Activated naive CD8-positive, alpha-beta T cell treated with anti-CD3 and anti-CD28 coated beads, Interleukin-2, amount 10 ng/mL, durations not matched to agents 7 days and 5 days (primary cell): ENCODE measurements around the gene GRK5. TPM values are rescaled to one million over a fixed set of nuclear protein-coding genes. Genes with fewer than 3 reads are reported as not detected.
A peak's percentile ranks its signal among the peaks of the same experiment; 100 is the strongest.

Experiments used
- ATAC-seq: fragments of 150-1000 bp; cut with Tn5 transposase; one replicate; pipeline ENCODE4 v1.10.0; 2021; ENCODE audit warnings: low read depth, moderate library complexity
- POLR2A ChIA-PET: fragments of 350-600 bp; sonication (Branson Sonifier 250); formaldehyde crosslinking; loops from one replicate; lab custom pipeline; 2021; ENCODE audit warnings: antibody characterized with exemption; lab: Charles Lee
- DNase-seq: peaks from one replicate; pipeline ENCODE4 v3.0.0; 2021
- H3K27ac Mint-ChIP-seq: one replicate; pipeline ENCODE4 v1.8.0; 2022; ENCODE audit warnings: mild to moderate bottlenecking, mixed read lengths
- H3K27me3 Mint-ChIP-seq: one replicate; pipeline ENCODE4 v1.8.0; 2022; ENCODE audit warnings: mild to moderate bottlenecking, moderate library complexity, mixed read lengths
- H3K36me3 Mint-ChIP-seq: one replicate; pipeline ENCODE4 v1.8.0; 2021; ENCODE audit warnings: mild to moderate bottlenecking, mixed read lengths
- H3K4me1 Mint-ChIP-seq: one replicate; pipeline ENCODE4 v1.8.0; 2021; ENCODE audit warnings: mixed read lengths
- H3K4me3 Mint-ChIP-seq: one replicate; pipeline ENCODE4 v1.8.0; 2022; ENCODE audit warnings: mild to moderate bottlenecking, moderate library complexity, mixed read lengths
- H3K9me3 Mint-ChIP-seq: one replicate; pipeline ENCODE4 v1.8.0; 2021; ENCODE audit warnings: mixed read lengths
- total RNA-seq, 2 experiments: library from RNA; stranded (reverse); gene quantifications; one replicate each; pipeline ENCODE4 v1.2.3, GENCODE V29; 2021

The GRK5 gene
- total RNA-seq, 2 experiments from 2014 or later = 19.6 to 21.8 TPM

- Mint-ChIP-seq H3K4me1 (peaks cover 14% of the 10 kb centered on the region), H3K36me3 (peaks cover 3% of the 10 kb centered on the region), H3K27ac (no peak overlapping the region), H3K27me3 (no peaks in the 10 kb centered on the region), H3K9me3 (no peaks in the 10 kb centered on the region), H3K4me3 (no peak overlapping the region)
- POLR2A ChIA-PET = no interaction called here
- DNase-seq (no peak), ATAC-seq (no peak)
These were observed 275.6 kb downstream of the GRK5 start for GRCh38 chr10:119483001-119483400.

- Mint-ChIP-seq H3K9me3 (no peaks in the 10 kb centered on the region), H3K27ac (no peak overlapping the region), H3K4me3 (no peak overlapping the region), H3K36me3 (peaks cover 3% of the 10 kb centered on the region), H3K27me3 (no peaks in the 10 kb centered on the region), H3K4me1 (peaks cover 9% of the 10 kb centered on the region)
- no peak for DNase-seq
- POLR2A ChIA-PET = no interaction called here
- ATAC-seq = no peak
These were observed 276.5 kb downstream of the GRK5 start for GRCh38 chr10:119483839-119484238.

GRCh38 chr10:119488675-119489074, 281.3 kb downstream of the GRK5 start:
- no peaks in the 10 kb centered on the region for H3K27me3 Mint-ChIP-seq
- H3K27ac Mint-ChIP-seq = peak overlapping the region; percentile 91
- peak overlapping the region; percentile 91 for H3K4me3 Mint-ChIP-seq
- peaks cover 28% of the 10 kb centered on the region for H3K4me1 Mint-ChIP-seq
- ATAC-seq = no peak
- POLR2A ChIA-PET = interaction anchor here (1.7 to 2.0 kb wide), 2 partner anchors 11 to 44 kb away, joined by 7 to 8 read pairs; no protein-coding TSS in a partner anchor
- no peaks in the 10 kb centered on the region for H3K9me3 Mint-ChIP-seq
- no peak for DNase-seq
- peaks cover 5% of the 10 kb centered on the region for H3K36me3 Mint-ChIP-seq

GRCh38 chr10:119489991-119490326, 282.6 kb downstream of the GRK5 start:
- DNase-seq (no peak), ATAC-seq (no peak)
- Mint-ChIP-seq H3K27me3 (no peaks in the 10 kb centered on the region), H3K27ac (peak overlapping the region; percentile 91), H3K4me3 (peak overlapping the region; percentile 91), H3K9me3 (no peaks in the 10 kb centered on the region), H3K36me3 (peaks cover 5% of the 10 kb centered on the region), H3K4me1 (peaks cover 39% of the 10 kb centered on the region)
- POLR2A ChIA-PET = interaction anchor here (0.8 to 2.0 kb wide), 8 partner anchors 9 to 283 kb away, joined by 3 to 9 read pairs (median 6); partner anchors contain the start of genes GRK5 and RGS10

GRCh38 chr10:119491966-119492757, 284.8 kb downstream of the GRK5 start:
- Mint-ChIP-seq H3K9me3 (no peaks in the 10 kb centered on the region), H3K27ac (peak overlapping the region; percentile 45), H3K27me3 (no peaks in the 10 kb centered on the region), H3K4me3 (peak overlapping the region; percentile 16), H3K36me3 (peaks cover 5% of the 10 kb centered on the region), H3K4me1 (peaks cover 57% of the 10 kb centered on the region)
- no peak for DNase-seq
- ATAC-seq = no peak
- POLR2A ChIA-PET = interaction anchor here (1.0 kb wide), 1 partner anchor 49 kb away, joined by 4 read pairs; no protein-coding TSS in a partner anchor

- H3K4me1 Mint-ChIP-seq = peaks cover 62% of the 10 kb centered on the region
- POLR2A ChIA-PET = interaction anchor here (1.0 to 1.8 kb wide), 4 partner anchors 9 to 50 kb away, joined by 3 to 7 read pairs (median 4); no protein-coding TSS in a partner anchor
- H3K27ac Mint-ChIP-seq = peak overlapping the region; percentile 11
- H3K4me3 Mint-ChIP-seq = peak overlapping the region; percentile 41
- H3K36me3 Mint-ChIP-seq = peaks cover 8% of the 10 kb centered on the region
- no peaks in the 10 kb centered on the region for H3K9me3 Mint-ChIP-seq
- peak; percentile 49 for DNase-seq
- no peaks in the 10 kb centered on the region for H3K27me3 Mint-ChIP-seq
- ATAC-seq = peak; percentile 20
These were observed 285.8 kb downstream of the GRK5 start for GRCh38 chr10:119493155-119493554.

GRCh38 chr10:119494236-119495020, 287.1 kb downstream of the GRK5 start:
- POLR2A ChIA-PET = interaction anchor here (1.1 to 1.8 kb wide), 6 partner anchors 8 to 48 kb away, joined by 3 to 7 read pairs (median 5); partner anchors contain the start of gene RGS10
- H3K27ac Mint-ChIP-seq = peak overlapping the region; percentile 79
- peaks cover 65% of the 10 kb centered on the region for H3K4me1 Mint-ChIP-seq
- no peaks in the 10 kb centered on the region for H3K9me3 Mint-ChIP-seq
- no peak for DNase-seq
- ATAC-seq = no peak
- H3K27me3 Mint-ChIP-seq = no peaks in the 10 kb centered on the region
- peaks cover 19% of the 10 kb centered on the region for H3K36me3 Mint-ChIP-seq
- no peak overlapping the region for H3K4me3 Mint-ChIP-seq

GRCh38 chr10:119495021-119495505, 287.7 kb downstream of the GRK5 start:
- no peaks in the 10 kb centered on the region for H3K27me3 Mint-ChIP-seq
- peaks cover 65% of the 10 kb centered on the region for H3K4me1 Mint-ChIP-seq
- no peak for DNase-seq
- POLR2A ChIA-PET = interaction anchor here (1.1 to 1.4 kb wide), 2 partner anchors 22 to 47 kb away, joined by 3 to 6 read pairs; partner anchors contain the start of gene RGS10
- no peak overlapping the region for H3K4me3 Mint-ChIP-seq
- ATAC-seq = no peak
- peaks cover 21% of the 10 kb centered on the region for H3K36me3 Mint-ChIP-seq
- H3K9me3 Mint-ChIP-seq = no peaks in the 10 kb centered on the region
- peak overlapping the region; percentile 79 for H3K27ac Mint-ChIP-seq

- Mint-ChIP-seq H3K4me3 (no peak overlapping the region), H3K27me3 (no peaks in the 10 kb centered on the region), H3K4me1 (peaks cover 68% of the 10 kb centered on the region), H3K36me3 (peaks cover 23% of the 10 kb centered on the region), H3K27ac (peak overlapping the region; percentile 4), H3K9me3 (no peaks in the 10 kb centered on the region)
- no peak for DNase-seq
- ATAC-seq = no peak
- POLR2A ChIA-PET = no interaction called here
These were observed 288.2 kb downstream of the GRK5 start for GRCh38 chr10:119495545-119495944.

- Mint-ChIP-seq H3K9me3 (no peaks in the 10 kb centered on the region), H3K36me3 (peaks cover 23% of the 10 kb centered on the region), H3K27me3 (no peaks in the 10 kb centered on the region), H3K27ac (peak overlapping the region; percentile 73), H3K4me1 (peaks cover 74% of the 10 kb centered on the region), H3K4me3 (peak overlapping the region; percentile 32)
- DNase-seq = peak; percentile 47
- POLR2A ChIA-PET = interaction anchor here (1.0 kb wide), 1 partner anchor 46 kb away, joined by 3 read pairs; the partner anchor contains the start of gene RGS10
- peak; percentile 53 for ATAC-seq
These were observed 288.9 kb downstream of the GRK5 start for GRCh38 chr10:119496273-119496672.

- DNase-seq = no peak
- POLR2A ChIA-PET = interaction anchor here (1.0 kb wide), 1 partner anchor 45 kb away, joined by 3 read pairs; the partner anchor contains the start of gene RGS10
- Mint-ChIP-seq H3K9me3 (no peaks in the 10 kb centered on the region), H3K27me3 (no peaks in the 10 kb centered on the region), H3K36me3 (peaks cover 21% of the 10 kb centered on the region), H3K27ac (no peak overlapping the region), H3K4me1 (peaks cover 72% of the 10 kb centered on the region), H3K4me3 (no peak overlapping the region)
- ATAC-seq = no peak
These were observed 289.9 kb downstream of the GRK5 start for GRCh38 chr10:119497243-119497642.

GRCh38 chr10:119498889-119499676, 291.7 kb downstream of the GRK5 start:
- Mint-ChIP-seq H3K27me3 (no peaks in the 10 kb centered on the region), H3K4me1 (peaks cover 78% of the 10 kb centered on the region), H3K9me3 (no peaks in the 10 kb centered on the region), H3K27ac (peak overlapping the region; percentile 60), H3K36me3 (peaks cover 32% of the 10 kb centered on the region), H3K4me3 (no peak overlapping the region)
- ATAC-seq = no peak
- no peak for DNase-seq
- POLR2A ChIA-PET = interaction anchor here (0.7 to 5.0 kb wide), 6 partner anchors 8 to 43 kb away, joined by 3 to 34 read pairs (median 6); partner anchors contain the start of gene RGS10
